PFSK-1 (cell line): ENCODE measurements around the gene HMCN2.

ENCODE experiments used
- FOXP2 ChIP-seq: optimal IDR thresholded peaks from 2 replicates; pipeline ENCODE3; 2011; ENCODE audit warnings: borderline replicate concordance, control low read depth, inconsistent platforms; ENCODE audit not compliant: insufficient read depth; ENCODE audit errors: extremely low read length, extremely low read depth
- POLR2AphosphoS5 ChIP-seq: IDR thresholded peaks from 2 replicates; pipeline ENCODE4 v1.6.1; 2012; ENCODE audit warnings: low read depth, mild to moderate bottlenecking, control low read depth, low read length, moderate library complexity
- REST ChIP-seq, 2 experiments: IDR thresholded peaks; 2 replicates each; pipeline versions ENCODE4 v1.6.1 to v1.8.0; 2011 to 2012; ENCODE audit warnings: low read depth in 2 of 2, low read length in 2 of 2, control low read depth in 1 of 2, inconsistent platforms in 1 of 2, mild to moderate bottlenecking in 1 of 2, moderate library complexity in 1 of 2; ENCODE audit not compliant: insufficient read depth in 1 of 2
- SIN3A ChIP-seq: IDR thresholded peaks from 2 replicates; pipeline ENCODE4 v1.6.1; 2012; ENCODE audit warnings: mild to moderate bottlenecking, low read length, moderate library complexity, borderline replicate concordance; ENCODE audit not compliant: insufficient read depth
- TAF1 ChIP-seq: IDR thresholded peaks from 2 replicates; pipeline ENCODE4 v1.6.1; 2012; ENCODE audit warnings: low read length, control low read depth, borderline replicate concordance; ENCODE audit not compliant: insufficient read depth

HMCN2 gene

GRCh38 chr9:130385257-130385656 is 119.7 kb downstream of the HMCN2 start:
- TF ChIP-seq SIN3A = no peak
- no peak for TF ChIP-seq TAF1
- no peak for TF ChIP-seq POLR2AphosphoS5
- TF ChIP-seq REST (IDR thresholded peaks at IDR 0.05; ENCODE audit: insufficient read depth in 1 of 2, low read depth in 2 of 2, low read length in 2 of 2) = no peak
- no peak for TF ChIP-seq FOXP2

- TF ChIP-seq TAF1 (no peak), SIN3A (no peak), FOXP2 (no peak), REST (IDR thresholded peaks at IDR 0.05; ENCODE audit: insufficient read depth in 1 of 2, low read depth in 2 of 2, low read length in 2 of 2) (no peak), POLR2AphosphoS5 (no peak)
Measured at GRCh38 chr9:130387398-130387797, 121.8 kb downstream of the HMCN2 start.

DNA sequence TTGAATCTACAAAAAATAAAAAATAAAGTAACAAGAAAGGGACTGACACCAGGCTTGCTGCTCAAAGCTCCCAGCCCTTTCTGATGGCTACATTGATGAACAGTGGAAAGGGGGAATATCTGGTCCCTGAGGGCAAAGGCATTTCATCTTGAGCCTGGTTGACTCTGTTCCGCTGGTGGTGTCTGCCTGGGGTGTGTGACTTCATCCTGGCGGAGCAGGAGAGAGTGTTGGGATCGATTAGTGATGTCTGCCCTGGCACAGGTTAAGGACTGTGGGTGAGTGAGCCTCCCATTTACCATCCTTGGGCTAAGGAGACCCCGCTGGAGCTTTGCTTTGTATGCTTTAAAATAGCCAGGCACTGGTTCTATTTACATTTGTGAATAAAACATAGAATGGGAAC is 122.3 kb downstream of the HMCN2 start:
- no peak for TF ChIP-seq REST (IDR thresholded peaks at IDR 0.05; ENCODE audit: insufficient read depth in 1 of 2, low read depth in 2 of 2, low read length in 2 of 2)
- no peak for TF ChIP-seq SIN3A
- no peak for TF ChIP-seq POLR2AphosphoS5
- TF ChIP-seq FOXP2 = no peak

GRCh38 chr9:130390390-130390789 is 124.8 kb downstream of the HMCN2 start:
- no peak for TF ChIP-seq FOXP2
- TF ChIP-seq TAF1 = no peak
- no peak for TF ChIP-seq POLR2AphosphoS5
- no peak for TF ChIP-seq REST (IDR thresholded peaks at IDR 0.05; ENCODE audit: insufficient read depth in 1 of 2, low read depth in 2 of 2, low read length in 2 of 2)
- TF ChIP-seq SIN3A = no peak

- TF ChIP-seq SIN3A (no peak), TAF1 (no peak), REST (IDR thresholded peaks at IDR 0.05; ENCODE audit: insufficient read depth in 1 of 2, low read depth in 2 of 2, low read length in 2 of 2) (no peak), POLR2AphosphoS5 (no peak), FOXP2 (no peak)
Measured at GRCh38 chr9:130390986-130391385, 125.4 kb downstream of the HMCN2 start.
